ENCODE measurements around the gene TXNL4A.
"Not testable (repeated sequence)": the region's sequence is repeated elsewhere in the genome, so short reads cannot be mapped to it uniquely, and the experiment has no call there.

TXNL4A gene

GRCh38 chr18:79964330-79965118 is 23.8 kb downstream of the TXNL4A start, which contains the start of gene HSBP1L1:
HSBP1L1 (plus strand) TSS chr18:79964643; CDS start chr18:79964736, 93 bp downstream.
- no peak for DNase-seq (ENCODE audit: low read depth, low spot score)

- no peak for DNase-seq (ENCODE audit: low read depth, low spot score)
Measured at GRCh38 chr18:79963658-79964329, 24.6 kb downstream of the TXNL4A start.

- DNase-seq (ENCODE audit: low read depth, low spot score): no peak
Measured at GRCh38 chr18:79962835-79963657, 25.3 kb downstream of the TXNL4A start.

- DNase-seq (ENCODE audit: low read depth, low spot score): no peak
Measured at GRCh38 chr18:79962311-79962710, 26.1 kb downstream of the TXNL4A start.

- no peak for DNase-seq (ENCODE audit: low read depth, low spot score)
Measured at GRCh38 chr18:79961527-79962291, 26.7 kb downstream of the TXNL4A start.

GRCh38 chr18:79960921-79961526 is 27.3 kb downstream of the TXNL4A start:
- no peak for DNase-seq (ENCODE audit: low read depth, low spot score)

GRCh38 chr18:79960161-79960801 is 28.1 kb downstream of the TXNL4A start:
- not testable (repeated sequence) for DNase-seq (ENCODE audit: low read depth, low spot score)

- DNase-seq (ENCODE audit: low read depth, low spot score): no peak
Measured at GRCh38 chr18:79958981-79959380, 29.4 kb downstream of the TXNL4A start.

GRCh38 chr18:79956276-79956675 is 32.1 kb downstream of the TXNL4A start:
- no peak for DNase-seq (ENCODE audit: low read depth, low spot score)

GRCh38 chr18:79955302-79956075 is 32.9 kb downstream of the TXNL4A start:
- DNase-seq (ENCODE audit: low read depth, low spot score): no peak

GRCh38 chr18:79954791-79955190 is 33.6 kb downstream of the TXNL4A start:
- DNase-seq (ENCODE audit: low read depth, low spot score): no peak

- DNase-seq (ENCODE audit: low read depth, low spot score): no peak
Measured at GRCh38 chr18:79953971-79954651, 34.3 kb downstream of the TXNL4A start.

GRCh38 chr18:79952996-79953559 is 35.3 kb downstream of the TXNL4A start:
- no peak for DNase-seq (ENCODE audit: low read depth, low spot score)

GRCh38 chr18:79952456-79952995 is 35.8 kb downstream of the TXNL4A start:
- DNase-seq (ENCODE audit: low read depth, low spot score): no peak

GRCh38 chr18:79951545-79952455 is 36.6 kb downstream of the TXNL4A start, which contains the start of gene SLC66A2:
SLC66A2 (minus strand) TSS chr18:79951653; CDS start chr18:79950926, 727 bp downstream.
- DNase-seq (ENCODE audit: low read depth, low spot score): no peak

GRCh38 chr18:79950515-79951341 is 37.6 kb downstream of the TXNL4A start:
- no peak for DNase-seq (ENCODE audit: low read depth, low spot score)
